HepG2 (cell line): Measurements from ENCODE around the gene VPS25. TPM values are rescaled to one million over a fixed set of nuclear protein-coding genes. Genes with fewer than 3 reads are reported as not detected.

Experiments
- ATAC-seq: fragments of 200-7000 bp; cut with Tn5 transposase; 3 replicates; pipeline ENCODE4 v1.9.1; 2020; ENCODE audit warnings: mild to moderate bottlenecking, moderate library complexity
- BruUV-seq: library from RNA; stranded (reverse); fragments of 400-500 nt; replicated peaks from 2 replicates; lab custom pipeline; 2021; lab: Mats Ljungman, UMichigan
- CTCF ChIA-PET: fragments of 300-600 bp; formaldehyde crosslinking; extraction: SDS; loops from one replicate; lab custom pipeline; 2021; ENCODE audit warnings: low total read pairs, inconsistent platforms, low intra/inter-chr PET ratio; lab: Yijun Ruan, JAX
- POLR2A ChIA-PET: fragments of 350-600 bp; sonication (Branson Sonifier 250); formaldehyde crosslinking; loops from one replicate; lab custom pipeline; 2020; ENCODE audit warnings: antibody characterized with exemption, inconsistent platforms; lab: Yijun Ruan, JAX
- DNase-seq: peaks from one replicate; pipeline ENCODE4 v3.0.0-alpha.2; 2015; ENCODE audit warnings: low spot score
- FAIRE-seq: peaks from 3 replicates; lab custom pipeline; 2011; peaks lifted over from hg19 to GRCh38; lab: Jason Lieb, UNC
- H2AFZ ChIP-seq: one replicate; pipeline ENCODE4 v1.6.1; 2011; ENCODE audit warnings: low read length, inconsistent platforms
- H3K27ac ChIP-seq: fragments of 300-600 bp; 3 replicates; pipeline ENCODE4 v1.8.0; 2011; ENCODE audit warnings: mixed run types, mild to moderate bottlenecking, mixed read lengths, low read length, inconsistent platforms; ENCODE audit not compliant: insufficient read depth; ENCODE audit errors: extremely low read length
- H3K27me3 ChIP-seq, 2 experiments: fragments of 200-600 bp in 1 of 2; 2 replicates in 1 of 2; 3 replicates in 1 of 2; pipeline versions ENCODE4 v1.6.0 to v1.8.0; 2011; ENCODE audit warnings: low read length in 2 of 2, mild to moderate bottlenecking in 2 of 2, moderate library complexity in 2 of 2, inconsistent platforms in 1 of 2; ENCODE audit not compliant: insufficient read depth in 2 of 2, control insufficient read depth in 1 of 2
- H3K36me3 ChIP-seq, 2 experiments: fragments of 200-600 bp in 1 of 2; replicated peaks in 1 of 2; 2 replicates in 1 of 2; 3 replicates in 1 of 2; pipeline versions ENCODE4 v1.5.1 to v1.8.0; 2011; ENCODE audit warnings: low read length in 2 of 2, inconsistent platforms in 1 of 2; ENCODE audit not compliant: insufficient read depth in 2 of 2, control insufficient read depth in 1 of 2
- H3K4me1 ChIP-seq: 2 replicates; pipeline ENCODE4 v1.5.1; 2012; ENCODE audit warnings: low read length, inconsistent platforms; ENCODE audit not compliant: insufficient read depth
- H3K4me2 ChIP-seq: 2 replicates; pipeline ENCODE4 v1.6.0; 2011; ENCODE audit warnings: low read depth, low read length, inconsistent platforms
- H3K4me3 ChIP-seq, 3 experiments: fragments of 200-600 bp in 1 of 3; sonication (generic), shearing (Covaris generic) in 1 of 3; replicated peaks in 1 of 3; 2 replicates each; pipeline ENCODE4 v1.5.1; 2011 to 2016; ENCODE audit warnings: low read length in 3 of 3, inconsistent platforms in 2 of 3, low read depth in 2 of 3, mild to moderate bottlenecking in 2 of 3, control low read depth in 1 of 3, mixed read lengths in 1 of 3; ENCODE audit not compliant: insufficient read depth in 1 of 3
- H3K79me2 ChIP-seq: one replicate; pipeline ENCODE4 v1.6.1; 2011; ENCODE audit warnings: low read length, inconsistent platforms; ENCODE audit not compliant: insufficient read depth
- H3K9ac ChIP-seq: 2 replicates; pipeline ENCODE4 v1.6.0; 2011; ENCODE audit warnings: mild to moderate bottlenecking, low read depth, low read length, inconsistent platforms; ENCODE audit not compliant: insufficient read depth
- H3K9me3 ChIP-seq: 2 replicates; pipeline ENCODE4 v1.5.1; 2012; ENCODE audit warnings: mild to moderate bottlenecking, low read length
- H4K20me1 ChIP-seq: 2 replicates; pipeline ENCODE4 v1.6.0; 2011; ENCODE audit warnings: inconsistent platforms, mild to moderate bottlenecking, low read length, moderate library complexity; ENCODE audit not compliant: insufficient read depth
- BRF2 ChIP-seq: sonication (generic); formaldehyde crosslinking; IDR thresholded peaks from 2 replicates; pipeline ENCODE4 v1.8.1; 2022; ENCODE audit warnings: mild to moderate bottlenecking, missing genetic modification reagents
- DRAP1 ChIP-seq: IDR thresholded peaks from 2 replicates; pipeline ENCODE4 v1.6.1; 2016; ENCODE audit warnings: missing genetic modification reagents, missing compliant biosample characterization
- MXI1 ChIP-seq: IDR thresholded peaks from 3 replicates; pipeline ENCODE4 v1.6.1; 2012; ENCODE audit warnings: low read depth, low read length, inconsistent platforms, borderline replicate concordance
- PAXIP1 ChIP-seq: sonication (generic); formaldehyde crosslinking; conservative IDR thresholded peaks from 2 replicates; pipeline ENCODE4 v1.4.0; 2020; ENCODE audit warnings: mild to moderate bottlenecking, missing genetic modification reagents, moderate library complexity
- ZNF24 ChIP-seq: fragments of 450-650 bp; IDR thresholded peaks from 2 replicates; pipeline ENCODE4 v1.6.1; 2017; ENCODE audit warnings: antibody characterized with exemption, mild to moderate bottlenecking
- ZNF383 ChIP-seq: sonication (generic); formaldehyde crosslinking; IDR thresholded peaks from 2 replicates; pipeline ENCODE4 v1.4.0; 2020; ENCODE audit warnings: missing genetic modification reagents, mild to moderate bottlenecking, borderline replicate concordance
- ZNF75D ChIP-seq: sonication (generic); formaldehyde crosslinking; IDR thresholded peaks from 2 replicates; pipeline ENCODE4 v1.8.1; 2023; ENCODE audit warnings: missing genetic modification reagents, mild to moderate bottlenecking, borderline replicate concordance
- WGBS: methylation state at CpG from one replicate; pipeline ENCODE4 v1.1.6; 2017; ENCODE audit warnings: low lambda C conversion rate; 5-methylcytosine and 5-hydroxymethylcytosine counted together
- in situ Hi-C: cut with HindIII; loops from 2 replicates; pipeline ENCODE4 v1.10.0; 2017; ENCODE audit warnings: low pct_unique_long_range_greater_than_20kb; ENCODE audit not compliant: extremely low pct_ligation_motif_present
- intact Hi-C: fragments of 100-400 bp; cut with micrococcal nuclease; formaldehyde crosslinking; loops from one replicate; pipeline ENCODE4 v1.10.0; 2022; ENCODE audit not compliant: unreplicated experiment
- polyA plus RNA-seq, 8 experiments: library from polyadenylated mRNA; depleted of rRNA in 3 of 8; stranded (reverse) in 7 of 8; unstranded in 1 of 8; fragments of >200 nt; fragmentation: Illumina TruSeq in 4 of 8; extraction: Trizol in 4 of 8; gene quantifications; 2 replicates each; pipeline versions ENCODE4 v1.2.1 to v1.2.3, GENCODE V29; 2011 to 2016; ENCODE audit warnings: low read depth in 4 of 8, missing spikeins in 1 of 8, mixed read lengths in 1 of 8; ENCODE audit not compliant: insufficient read depth in 1 of 8
- total RNA-seq, 5 experiments: library from RNA; depleted of rRNA; stranded (reverse); fragments of >200 nt; fragmentation: Illumina TruSeq; extraction: Trizol; gene quantifications; 2 replicates each; pipeline ENCODE4 v1.2.3, GENCODE V29; 2016; ENCODE audit warnings: low read depth in 1 of 5

Gene VPS25
- total and polyA plus RNA-seq, 2 of the 13 experiments (the other 11 are each of a cell fraction or from before 2014, with no cell fraction given) = 161 to 249 TPM

GRCh38 chr17:42804918-42805367 lies 31.7 kb downstream of the VPS25 start (continued):
- TF ChIP-seq PAXIP1 (CRISPR knock-in tag) = peak; percentile 32; the same call in 1 of the 2 replicates
- peak; percentile 38; the same call in 1 of the 3 replicates for TF ChIP-seq MXI1
- 0 out of 2 replicates have a peak, but pooled peaks have one; percentile 5 for TF ChIP-seq DRAP1 (CRISPR knock-in tag)
- no peak for TF ChIP-seq ZNF383
- peak; percentile 70; the same call in 1 of the 2 replicates for TF ChIP-seq ZNF24

GRCh38 chr17:42806249-42806648 lies 33.0 kb downstream of the VPS25 start:
- Histone ChIP-seq H3K4me2 (no peak overlapping the region), H3K36me3 (peaks cover 6 to 8% of the 10 kb centered on the region in 2 experiments), H3K4me3 (no peak overlapping the region), H3K27me3 (no peaks in the 10 kb centered on the region), H3K4me1 (peaks cover 40% of the 10 kb centered on the region), H4K20me1 (no peaks in the 10 kb centered on the region), H3K9ac (no peak overlapping the region), H3K9me3 (no peaks in the 10 kb centered on the region), H3K79me2 (no peaks in the 10 kb centered on the region), H2AFZ (no peak overlapping the region), H3K27ac (no peak overlapping the region)
- in situ Hi-C loops = no loop called here
- WGBS = 100% methylated on average over 1 of the region's 1 CpG
- FAIRE-seq (no peak), DNase-seq (no peak), ATAC-seq (no peak)
- TF ChIP-seq BRF2 (CRISPR knock-in tag) = no peak
- TF ChIP-seq ZNF75D (CRISPR knock-in tag) = 0 out of 2 replicates have a peak, but pooled peaks have one; percentile 40
- CTCF ChIA-PET = no interaction called here
- intact Hi-C loops = no loop called here
- POLR2A ChIA-PET = interaction anchor here (1.0 to 4.3 kb wide), 3 partner anchors 10 to 18 kb away, joined by 4 to 29 read pairs (median 27); partner anchors contain the start of gene BECN1
- no TSS peak for BruUV-seq
